ENCODE results near the gene SMIM21.
A peak's percentile ranks its signal among the peaks of the same experiment; 100 is the strongest.

The SMIM21 gene

GRCh38 chr18:75422341-75422910 lies 5.1 kb downstream of the SMIM21 start:
- DNase-seq (ENCODE audit: low read depth): no peak

GRCh38 chr18:75421656-75422055 lies 5.8 kb downstream of the SMIM21 start:
- DNase-seq (ENCODE audit: low read depth): no peak

- DNase-seq (ENCODE audit: low read depth): no peak
These were observed 9.1 kb downstream of the SMIM21 start for GRCh38 chr18:75418293-75419005.

- DNase-seq (ENCODE audit: low read depth): no peak
These were observed 16.9 kb downstream of the SMIM21 start for GRCh38 chr18:75410611-75411010.

GRCh38 chr18:75409806-75410205 lies 17.7 kb downstream of the SMIM21 start:
- DNase-seq (ENCODE audit: low read depth): no peak

GRCh38 chr18:75408554-75409506 lies 18.7 kb downstream of the SMIM21 start:
- peak; percentile 99 for DNase-seq (ENCODE audit: low read depth)

GRCh38 chr18:75407468-75408437 lies 19.8 kb downstream of the SMIM21 start:
- no peak for DNase-seq (ENCODE audit: low read depth)

GRCh38 chr18:75406491-75407445 lies 20.7 kb downstream of the SMIM21 start:
- no peak for DNase-seq (ENCODE audit: low read depth)

GRCh38 chr18:75405351-75405750 lies 22.2 kb downstream of the SMIM21 start:
- peak; percentile 37 for DNase-seq (ENCODE audit: low read depth)

- DNase-seq (ENCODE audit: low read depth): no peak
These were observed 27.1 kb downstream of the SMIM21 start for GRCh38 chr18:75400366-75400765.

GRCh38 chr18:75395137-75395536 lies 32.4 kb downstream of the SMIM21 start:
- no peak for DNase-seq (ENCODE audit: low read depth)

GRCh38 chr18:75393721-75394120 lies 33.8 kb downstream of the SMIM21 start:
- DNase-seq (ENCODE audit: low read depth): no peak

- DNase-seq (ENCODE audit: low read depth): no peak
These were observed 35.3 kb downstream of the SMIM21 start for GRCh38 chr18:75392226-75392578.

GRCh38 chr18:75391279-75392225 lies 36.0 kb downstream of the SMIM21 start:
- no peak for DNase-seq (ENCODE audit: low read depth)

- no peak for DNase-seq (ENCODE audit: low read depth)
These were observed 36.6 kb downstream of the SMIM21 start for GRCh38 chr18:75390854-75391253.

- DNase-seq (ENCODE audit: low read depth): no peak
These were observed 43.4 kb downstream of the SMIM21 start for GRCh38 chr18:75384144-75384543.

- no peak for DNase-seq (ENCODE audit: low read depth)
These were observed 48.9 kb downstream of the SMIM21 start for GRCh38 chr18:75378376-75379315.

- no peak for DNase-seq (ENCODE audit: low read depth)
These were observed 49.6 kb downstream of the SMIM21 start for GRCh38 chr18:75377926-75378325.

Measured in ELR (cell line).